Limb (tissue), 2 donors: ENCODE measurements around the gene TULP4.
"Not testable (repeated sequence)": the region's sequence is repeated elsewhere in the genome, so short reads cannot be mapped to it uniquely, and the experiment has no call there.

Experiments
- DNase-seq, 2 donors: peaks; one replicate each; pipeline ENCODE4 v3.0.0-alpha.2; 2016; ENCODE audit errors: extremely low spot score in 2 of 2

Gene TULP4

DNA sequence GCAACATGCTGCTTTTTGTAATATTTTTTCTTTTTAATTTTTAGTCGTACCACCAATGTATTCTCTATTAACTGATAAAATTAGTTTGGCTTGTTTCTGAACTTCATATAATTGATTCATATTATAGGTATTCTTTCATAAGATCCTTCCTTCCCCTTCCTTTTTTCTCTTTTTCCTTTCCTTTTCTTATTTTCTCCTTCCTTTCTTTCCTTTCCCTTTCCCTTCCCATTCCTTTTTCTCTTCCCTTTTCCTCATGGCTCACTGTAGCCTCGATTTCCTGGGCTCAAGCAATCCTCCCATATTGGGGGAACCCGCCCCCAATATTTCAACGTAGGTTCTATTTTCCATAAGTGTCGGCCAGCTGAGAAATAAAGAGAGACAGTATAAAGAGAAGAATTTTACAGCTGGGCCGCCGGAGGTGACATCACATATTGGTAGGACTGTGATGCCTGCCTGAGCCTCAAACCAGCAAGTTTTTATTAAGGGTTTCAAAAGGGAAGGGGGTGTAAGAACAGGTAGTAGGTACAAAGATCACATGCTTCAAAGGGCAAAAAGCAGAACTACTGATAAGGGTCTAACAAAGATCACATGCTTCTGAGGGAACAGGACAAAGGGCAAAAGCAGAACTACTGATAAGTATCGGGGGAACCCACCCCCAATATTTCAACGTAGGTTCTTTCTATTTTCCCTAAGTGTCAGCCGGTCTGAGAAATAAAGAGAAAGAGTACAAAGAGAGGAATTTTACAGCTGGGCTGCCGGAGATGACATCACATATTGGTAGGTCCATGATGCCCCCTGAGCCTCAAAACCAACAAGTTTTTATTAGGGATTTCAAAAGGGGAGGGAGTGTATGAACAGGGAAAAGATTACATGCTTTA, 16.1 kb upstream of the TULP4 start:
- not testable (repeated sequence) for DNase-seq

DNA sequence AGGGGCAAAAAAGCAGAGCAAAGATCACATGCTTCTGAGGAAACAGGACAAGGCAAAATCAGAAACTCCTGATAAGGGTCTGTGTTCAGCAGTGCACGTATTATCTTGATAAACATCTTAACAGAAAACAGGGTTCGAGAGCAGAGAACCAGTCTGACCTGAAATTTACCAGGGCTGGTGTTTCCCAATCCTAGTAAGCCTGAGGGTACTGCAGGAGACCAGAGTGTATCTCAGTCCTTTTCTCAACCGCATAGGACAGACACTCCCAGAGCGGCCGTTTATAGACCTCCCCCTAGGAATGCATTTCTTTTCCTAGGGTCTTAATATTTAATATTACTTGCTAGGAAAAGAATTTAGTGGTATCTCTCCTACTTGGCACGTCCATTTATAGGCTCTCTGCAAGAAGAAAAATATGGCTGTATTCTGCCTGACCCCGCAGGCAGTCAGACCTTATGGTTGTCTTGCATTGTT, 15.4 kb upstream of the TULP4 start:
- not testable (repeated sequence) for DNase-seq

DNA sequence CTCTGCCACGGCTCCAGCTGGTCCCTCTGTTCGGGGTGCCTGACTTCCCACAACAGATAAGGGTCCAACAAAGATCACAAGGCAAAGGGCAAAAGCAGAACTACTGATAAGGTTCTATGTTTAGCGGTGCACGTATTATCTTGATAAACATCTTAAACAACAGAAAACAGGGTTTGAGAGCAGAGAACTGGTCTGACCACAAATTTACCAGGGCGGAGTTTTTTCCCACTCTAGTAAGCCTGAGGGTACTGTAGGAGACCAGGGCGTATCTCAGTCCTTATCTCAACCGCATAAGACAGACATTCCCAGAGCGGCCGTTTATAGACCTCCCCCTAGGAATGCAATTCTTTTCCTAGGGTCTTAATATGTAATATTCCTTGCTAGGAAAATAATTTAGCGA, 14.6 kb upstream of the TULP4 start:
- not testable (repeated sequence) for DNase-seq

DNA sequence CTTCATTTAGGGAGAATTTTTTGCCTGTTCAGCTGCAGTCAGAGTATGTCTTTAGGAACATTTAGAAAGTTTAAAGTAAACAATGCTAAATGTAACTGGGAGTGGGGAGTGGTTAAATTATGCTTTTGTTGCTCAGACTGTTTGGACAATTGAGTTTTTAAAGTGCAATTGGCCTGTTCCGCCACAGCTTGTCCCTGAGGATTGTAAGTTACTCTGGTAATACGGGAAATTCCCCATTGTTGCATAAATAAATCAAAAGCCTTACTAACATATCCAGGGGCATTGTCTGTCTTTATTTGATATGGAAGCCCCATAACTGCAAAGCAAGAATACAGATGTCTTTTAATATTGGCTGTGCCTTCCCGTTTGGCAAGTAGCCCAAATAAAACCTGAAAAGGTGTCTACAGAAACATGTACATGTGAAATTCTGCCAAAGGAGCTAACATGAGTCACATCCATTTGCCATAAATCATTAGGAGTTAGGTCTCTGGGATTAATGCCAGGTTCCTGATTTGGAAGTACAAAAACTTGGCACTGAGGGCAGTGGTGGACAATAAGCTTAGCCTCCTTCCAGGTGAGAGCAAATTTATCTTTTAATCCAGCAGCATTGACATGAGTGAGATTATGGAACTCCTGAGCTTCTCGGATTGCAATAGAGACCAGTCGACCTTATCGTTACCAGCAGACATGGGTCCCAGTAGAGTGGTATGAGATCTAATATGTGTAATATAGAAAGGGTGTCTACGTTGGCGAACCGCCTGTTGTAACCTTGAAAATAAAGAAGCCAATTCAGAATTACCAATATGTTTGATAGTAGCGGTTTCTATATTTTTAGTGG, 11.7 kb upstream of the TULP4 start:
- DNase-seq = not testable (repeated sequence)

DNA sequence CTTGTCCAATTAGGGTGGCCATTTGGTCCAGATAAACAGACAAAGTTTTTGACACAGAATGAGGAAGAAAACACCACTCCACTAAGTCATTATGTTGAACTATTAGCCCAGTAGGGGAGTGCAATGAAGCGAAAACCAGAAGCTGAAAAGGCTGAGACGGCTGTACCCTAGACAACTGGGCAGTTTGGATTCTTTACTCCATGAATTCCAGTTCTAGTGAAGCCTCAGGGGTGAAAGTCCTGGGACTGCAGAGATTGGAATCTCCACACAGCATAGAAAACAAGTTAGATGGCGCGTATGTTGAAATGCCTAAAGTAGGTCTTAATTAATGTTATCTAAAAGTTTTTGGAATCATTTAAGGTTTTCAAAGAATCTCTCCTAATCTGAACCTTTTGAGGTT, 10.7 kb upstream of the TULP4 start:
- not testable (repeated sequence) for DNase-seq

DNA sequence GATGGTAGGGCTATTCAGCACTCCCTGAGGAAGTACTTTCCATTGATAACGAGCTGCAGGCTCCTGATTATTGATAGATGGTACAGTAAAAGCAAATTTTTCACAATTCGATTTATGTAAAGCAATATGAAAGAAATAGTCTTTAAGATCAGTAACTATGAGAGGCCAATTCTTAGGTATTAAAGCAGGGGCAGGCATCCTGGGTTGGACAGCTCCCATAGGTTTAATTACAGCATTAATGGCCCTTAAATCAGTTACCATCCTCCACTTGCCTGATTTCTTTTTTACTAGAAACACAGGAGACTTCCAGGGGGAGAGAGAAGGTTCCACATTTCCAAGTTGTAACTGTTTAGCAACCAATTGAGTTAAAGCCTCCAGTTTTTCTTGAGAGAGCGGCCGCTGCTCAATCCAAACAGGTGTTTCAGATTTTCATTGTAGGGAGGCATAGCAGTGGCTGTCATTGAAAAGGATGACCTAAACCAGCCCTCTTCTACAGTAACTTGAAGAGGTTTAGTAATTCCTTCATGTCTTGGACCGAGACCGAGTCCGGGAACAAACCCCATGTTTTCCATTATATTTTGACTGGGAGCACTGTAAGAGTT, 10.0 kb upstream of the TULP4 start:
- not testable (repeated sequence) for DNase-seq

DNA sequence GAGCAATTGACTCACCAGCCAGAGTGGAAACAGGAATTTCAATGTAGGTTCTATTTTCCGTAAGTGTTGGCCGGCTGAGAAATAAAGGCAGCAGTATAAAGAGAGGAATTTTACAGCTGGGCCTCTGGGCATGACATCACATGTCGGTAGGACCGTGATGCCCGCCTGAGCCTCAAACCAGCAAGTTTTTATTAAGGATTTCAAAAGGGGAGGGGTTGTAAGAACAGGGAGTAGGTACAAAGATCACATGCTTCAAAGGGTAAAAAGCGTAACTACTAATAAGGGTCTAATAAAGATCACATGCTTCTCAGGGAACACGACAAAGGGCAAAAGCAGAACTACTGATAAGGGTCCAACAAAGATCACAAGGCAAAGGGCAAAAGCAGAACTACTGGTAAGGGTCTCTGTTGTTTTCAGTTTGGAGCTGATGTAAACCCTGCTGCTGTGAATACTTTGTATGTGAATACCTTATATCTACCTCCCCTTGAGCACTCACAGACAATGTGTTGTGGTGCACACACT, 9.0 kb upstream of the TULP4 start:
- DNase-seq = no peak

DNA sequence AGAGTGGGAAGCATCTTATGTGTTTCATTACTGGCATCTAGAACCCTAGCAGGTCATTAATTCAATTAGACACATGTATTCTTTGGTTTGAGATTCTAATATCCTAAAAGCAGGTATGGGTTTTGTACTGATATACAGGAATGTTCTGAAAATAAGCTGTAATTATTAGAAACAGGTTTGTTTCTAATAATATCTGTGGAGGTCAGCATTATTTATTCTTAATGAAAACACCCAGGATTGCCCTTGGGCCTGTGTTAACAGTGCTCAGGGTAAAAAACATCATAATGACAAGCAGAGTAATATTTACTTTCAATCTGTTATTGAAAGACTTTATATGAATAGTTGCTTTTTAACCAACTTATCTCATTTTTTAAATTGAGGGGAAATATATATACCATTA, 8.0 kb upstream of the TULP4 start:
- DNase-seq = no peak

DNA sequence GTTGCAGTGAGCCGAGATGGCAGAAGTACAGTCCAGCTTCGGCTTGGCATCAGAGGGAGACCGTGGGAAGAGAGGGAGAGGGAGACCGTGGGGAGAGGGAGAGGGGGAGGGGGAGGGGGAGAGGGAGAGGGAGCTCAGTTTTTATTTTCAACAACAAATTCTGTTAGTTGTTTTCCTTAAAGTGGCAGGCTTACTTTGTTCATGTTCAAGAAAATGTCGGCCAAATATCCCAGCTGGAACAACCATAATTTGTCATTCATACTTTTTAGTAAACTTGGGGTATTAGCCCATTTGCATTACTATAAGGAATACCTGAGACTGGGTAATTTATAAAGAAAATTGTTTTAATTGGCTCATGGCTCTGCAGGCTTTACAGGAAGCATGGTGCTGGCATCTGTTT, 2.5 kb upstream of the TULP4 start:
- DNase-seq = no peak

DNA sequence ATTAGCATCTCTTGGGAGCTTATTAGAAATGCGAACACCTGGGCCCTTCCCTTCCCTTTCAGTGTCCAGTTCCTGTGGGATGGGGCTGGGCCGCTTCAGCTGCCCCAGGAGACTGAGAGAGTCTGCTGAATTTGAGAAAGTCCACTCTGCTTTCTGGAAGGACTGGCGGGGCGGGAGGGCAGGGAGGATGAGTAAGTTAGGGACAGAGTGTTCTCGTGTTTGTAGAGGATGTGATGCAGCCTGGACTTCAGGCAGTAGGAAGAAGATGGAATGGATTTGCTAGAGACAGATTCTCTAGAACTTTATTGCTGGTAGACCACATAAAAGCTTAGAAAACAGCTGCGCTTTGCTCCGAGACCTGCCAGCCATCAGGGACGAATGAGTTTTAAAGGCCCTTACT, 1.1 kb upstream of the TULP4 start:
- no peak for DNase-seq

DNA sequence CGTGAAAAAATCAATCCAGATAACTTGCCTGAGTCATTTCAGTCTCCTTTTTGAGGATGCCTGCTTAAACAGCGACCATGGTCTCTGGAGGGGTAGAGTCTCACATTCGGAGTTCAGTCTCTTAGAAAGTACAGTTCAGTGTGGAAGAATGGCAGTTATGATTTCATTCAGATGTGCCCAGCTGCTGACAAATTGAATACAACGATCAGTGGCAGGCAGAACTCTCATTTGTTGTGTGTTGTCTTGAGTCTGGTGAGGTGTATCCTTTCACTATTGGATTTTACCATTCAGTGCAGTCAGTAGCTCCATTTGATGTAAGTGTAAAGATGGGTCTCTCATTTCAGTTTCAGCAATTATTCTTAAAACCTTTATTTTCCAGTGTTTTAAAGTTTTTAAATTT, 639 bp upstream of the TULP4 start:
- no peak for DNase-seq

DNA sequence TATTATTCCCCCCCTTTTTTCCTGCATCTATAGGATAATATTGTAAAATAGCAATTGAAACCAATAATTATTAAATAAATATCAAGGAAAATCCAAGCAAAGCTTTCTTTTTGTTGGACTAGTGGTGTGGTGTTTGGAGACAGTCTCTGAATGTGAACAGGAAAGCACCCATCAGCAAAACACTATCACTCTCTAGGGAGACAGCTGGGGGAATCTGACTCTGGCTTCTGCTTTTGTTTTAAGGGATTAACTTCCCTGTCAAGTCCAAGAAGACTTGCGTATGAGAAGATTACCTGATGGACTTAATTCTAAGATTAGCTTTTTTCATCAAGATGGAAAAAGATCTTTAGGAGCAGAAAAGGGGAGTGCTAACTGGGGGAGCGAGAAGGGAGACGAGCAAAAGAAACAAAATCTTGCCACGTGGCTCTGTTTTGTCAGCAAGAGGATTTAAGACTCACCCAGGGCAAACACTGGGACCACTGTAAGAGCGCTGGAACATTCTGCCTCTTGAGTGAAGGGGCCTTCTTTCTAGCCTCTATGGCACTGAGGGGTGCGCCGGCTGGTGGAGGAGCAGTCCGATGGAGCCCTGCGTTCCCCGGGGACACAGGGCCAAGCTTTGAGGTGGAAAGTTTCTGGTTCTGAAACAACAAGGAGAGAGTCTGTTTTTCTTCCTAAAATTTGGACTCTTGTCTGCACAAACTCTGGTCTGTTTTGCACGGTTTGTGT, 570 bp downstream of the TULP4 start:
- DNase-seq = no peak

DNA sequence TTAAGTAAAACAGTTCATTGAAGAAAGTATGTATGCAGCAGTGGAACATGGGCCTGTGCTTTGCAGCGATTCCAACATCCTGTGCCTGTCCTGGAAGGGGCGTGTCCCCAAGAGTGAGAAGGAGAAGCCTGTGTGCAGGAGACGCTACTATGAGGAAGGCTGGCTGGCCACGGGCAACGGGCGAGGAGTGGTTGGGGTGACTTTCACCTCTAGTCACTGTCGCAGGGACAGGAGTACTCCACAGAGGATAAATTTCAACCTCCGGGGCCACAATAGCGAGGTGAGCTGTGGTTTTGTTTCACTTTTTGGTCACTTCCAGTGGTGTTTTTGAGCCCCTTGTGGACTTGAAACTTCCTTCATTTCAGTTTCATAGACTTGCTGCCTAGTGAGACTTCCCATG, 1.7 kb downstream of the TULP4 start:
- no peak for DNase-seq

DNA sequence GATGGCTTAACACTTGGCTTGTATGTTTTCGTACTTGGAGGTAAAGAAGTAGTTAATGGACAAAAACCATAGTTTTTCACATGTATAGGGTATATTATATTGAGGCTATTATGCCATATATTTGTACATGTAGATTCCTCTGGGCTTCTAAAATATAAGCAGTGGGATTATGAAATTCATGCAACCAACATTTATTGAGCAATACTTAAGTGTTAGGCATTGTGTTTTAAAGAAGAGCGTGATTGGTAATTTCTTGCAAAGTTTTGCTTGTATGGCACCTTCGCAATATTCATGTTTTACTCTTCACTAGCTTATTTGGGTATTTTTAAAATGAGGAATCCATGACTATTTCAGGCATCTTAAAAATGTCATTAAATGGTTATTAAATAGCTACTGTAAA, 2.5 kb downstream of the TULP4 start:
- DNase-seq = no peak

DNA sequence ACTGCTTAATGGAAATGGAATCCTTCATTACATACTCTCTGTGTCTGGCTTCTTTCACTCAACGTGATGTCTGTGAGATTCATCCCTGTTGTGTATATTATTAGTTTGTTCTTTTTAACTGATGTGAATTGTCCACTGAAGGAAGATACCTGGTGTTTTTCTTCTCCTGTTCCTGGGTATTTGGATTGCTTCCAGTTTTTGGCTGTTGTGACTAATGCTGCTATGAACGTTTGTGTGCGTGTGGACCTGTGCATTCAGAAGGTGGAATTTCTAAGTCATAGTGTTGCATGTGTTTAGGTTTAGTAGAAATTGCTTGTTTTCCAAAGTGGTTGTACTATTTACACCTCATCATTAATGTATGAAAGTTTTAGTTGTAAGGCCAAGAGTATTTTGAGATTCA, 3.8 kb downstream of the TULP4 start:
- DNase-seq = no peak

DNA sequence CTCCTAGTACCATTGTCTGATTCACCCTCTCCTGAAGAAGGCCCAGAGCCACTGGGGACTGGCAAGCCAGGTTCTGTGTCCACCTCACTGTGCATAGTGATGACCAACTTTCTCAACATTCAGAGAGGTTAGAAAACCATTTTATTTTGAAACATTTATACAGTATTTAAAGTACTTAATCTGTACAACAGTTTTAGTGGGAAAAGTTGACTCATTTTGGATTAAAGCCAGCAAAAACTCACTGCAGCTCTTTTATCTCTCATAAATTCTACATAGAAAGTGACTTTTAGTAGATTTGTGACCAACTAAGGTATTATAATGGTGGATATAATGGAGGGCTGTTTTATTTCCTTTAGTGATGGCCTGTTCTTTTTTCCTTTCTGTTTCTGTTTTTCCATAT, 9.7 kb downstream of the TULP4 start:
- DNase-seq = no peak

DNA sequence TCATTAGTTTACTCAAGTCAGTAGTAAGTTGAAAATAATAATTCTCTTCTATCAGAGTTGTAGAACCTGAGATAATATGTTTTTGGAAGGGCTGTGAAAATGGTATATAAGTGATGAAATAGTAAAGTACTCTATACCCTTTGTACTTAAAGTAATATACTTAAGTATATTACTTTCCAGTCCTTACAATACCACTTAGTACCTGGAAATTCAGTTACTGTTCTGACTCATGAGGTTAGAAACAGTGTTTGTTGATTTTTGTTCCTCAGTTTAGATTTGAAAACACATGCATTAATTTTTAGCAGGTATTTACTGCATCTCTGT, 10.1 kb downstream of the TULP4 start:
- DNase-seq = no peak

DNA sequence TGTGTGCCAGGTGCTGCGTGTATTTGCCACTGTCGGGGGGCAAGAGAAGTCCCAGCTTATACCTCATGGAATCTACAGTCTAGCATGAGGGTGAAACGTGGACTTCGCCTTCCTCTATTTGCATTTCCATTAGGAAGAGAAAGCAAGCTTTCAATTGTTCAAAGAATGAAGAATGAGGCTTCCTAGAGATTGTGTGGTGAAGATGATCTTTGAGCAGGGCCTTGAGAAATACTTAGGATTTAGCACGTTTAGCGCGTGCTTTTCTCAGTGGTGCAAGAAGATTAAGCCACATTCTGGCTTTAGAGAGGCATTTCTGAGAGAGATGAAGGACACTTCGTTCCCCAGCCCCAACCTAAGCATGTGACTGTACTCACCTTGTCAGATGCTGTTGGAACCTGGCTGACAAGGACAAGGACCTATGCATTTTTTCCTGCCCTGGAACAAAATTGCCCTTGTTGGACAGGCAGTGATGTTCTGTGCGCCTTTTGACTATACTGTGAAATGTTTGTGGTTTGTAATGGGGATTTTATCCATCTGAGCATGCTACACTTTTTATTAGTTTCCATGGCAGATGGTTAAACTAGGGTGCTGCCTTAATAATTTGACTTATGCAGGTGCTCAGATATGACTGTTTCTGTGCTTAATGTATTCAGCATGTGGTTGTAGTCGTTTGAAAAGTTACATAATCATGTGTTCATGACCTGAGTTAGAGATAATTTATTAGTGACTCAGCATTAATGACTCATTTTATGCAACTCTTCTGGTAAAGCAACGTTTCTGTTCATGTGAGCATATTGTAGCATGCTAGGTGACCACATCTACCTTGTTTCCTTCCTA, 10.7 kb downstream of the TULP4 start:
- no peak for DNase-seq

DNA sequence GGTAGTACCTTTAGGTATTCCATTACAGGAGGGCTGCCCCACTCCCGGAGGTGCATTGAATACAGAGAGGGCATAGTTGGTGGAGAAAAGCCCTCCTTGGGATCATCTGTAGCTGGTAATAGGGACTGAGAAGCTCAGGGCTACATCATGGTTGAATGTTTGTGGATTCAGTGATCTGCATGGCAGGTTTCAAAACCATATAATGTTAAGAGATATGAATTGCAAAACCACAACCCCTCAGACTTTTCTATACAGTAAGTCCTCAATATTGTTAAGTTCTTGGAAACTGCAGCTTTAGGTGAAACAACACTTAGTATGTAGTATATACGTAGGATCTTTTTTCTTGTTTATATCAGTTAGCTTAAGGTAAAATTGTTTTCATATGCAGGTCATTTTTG, 11.3 kb downstream of the TULP4 start:
- no peak for DNase-seq

DNA sequence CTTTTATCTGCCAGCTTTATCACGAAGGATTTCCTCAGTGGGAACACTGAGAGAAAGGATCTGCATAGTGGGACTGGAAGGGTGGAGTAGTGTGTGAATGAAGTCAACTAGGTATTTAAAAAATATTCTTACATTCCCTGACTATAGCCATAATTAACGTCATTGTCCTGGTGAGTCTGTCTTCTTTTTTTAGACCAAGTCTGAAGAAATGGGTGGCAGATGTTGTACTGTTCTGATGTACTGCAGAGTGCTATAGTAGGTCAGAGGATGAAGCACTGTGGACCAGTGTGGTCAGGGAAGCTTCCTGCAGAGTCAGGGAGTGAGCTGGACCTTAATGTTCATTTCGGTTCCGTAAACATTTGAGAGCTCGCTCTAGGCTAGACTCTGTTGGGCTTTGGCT, 11.9 kb downstream of the TULP4 start:
- no peak for DNase-seq

DNA sequence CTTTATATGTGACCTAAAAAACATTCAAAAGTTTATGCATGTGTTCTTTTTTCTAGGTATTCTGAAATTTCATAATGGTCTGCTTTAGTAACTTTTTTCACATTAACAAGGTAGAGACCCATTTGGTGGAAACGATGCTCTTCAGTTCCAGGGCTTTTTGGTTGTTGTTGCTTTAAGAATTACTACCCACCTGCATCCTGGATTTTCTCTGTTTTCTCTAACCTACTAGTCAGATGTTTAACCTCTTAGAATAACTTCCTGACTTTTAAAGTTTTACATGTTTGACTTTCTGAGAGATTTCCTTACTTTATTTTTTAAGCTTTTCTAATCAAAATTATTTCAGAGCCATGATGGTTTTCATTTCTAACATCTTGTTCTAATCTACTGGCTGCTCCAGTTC, 14.9 kb downstream of the TULP4 start:
- DNase-seq = no peak
